ENCODE results near the gene TPST1. TPM values are rescaled to one million over a fixed set of nuclear protein-coding genes. Genes with fewer than 3 reads are reported as not detected.

The TPST1 gene
- total and polyA plus RNA-seq, 9 of the 15 experiments (the other 6 are each of a cell fraction or from before 2014, with no cell fraction given), result 0.15 to 2.2 (median 0.53) TPM

DNA sequence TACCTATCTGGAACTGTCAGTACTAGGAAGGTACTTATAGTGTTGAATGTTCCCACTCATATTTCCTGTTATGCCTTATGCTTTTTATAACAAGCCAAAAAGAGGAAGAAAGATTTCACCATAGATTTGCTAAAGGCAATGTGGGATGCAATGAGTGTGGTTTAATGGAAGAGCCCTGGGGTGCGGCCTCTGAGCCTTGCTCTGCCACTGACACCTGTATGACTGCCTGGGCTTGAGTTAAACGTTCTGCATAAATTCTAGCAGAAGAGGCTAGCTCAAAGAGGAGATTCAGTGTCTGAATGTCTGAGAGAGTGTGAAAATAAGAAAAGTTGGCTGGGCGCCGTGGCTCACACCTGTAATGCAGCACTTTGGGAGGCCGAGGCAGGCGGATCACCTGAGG lies 143.8 kb downstream of the TPST1 start:
- ChIA-PET CTCF (ENCODE audit: low intra/inter-chr PET ratio) (no interaction called here), POLR2A (interaction anchor here (1.1 to 1.2 kb wide), 2 partner anchors 20 to 478 kb away, joined by 3 to 5 read pairs; no protein-coding TSS in a partner anchor)
- Histone ChIP-seq H3K4me3 (no peak overlapping the region), H3K4me1 (replicated peaks in 1 of 2; ENCODE audit: control insufficient read depth in 2 of 2, insufficient read depth in 2 of 2, low read length in 2 of 2) (no peaks in the 10 kb centered on the region), H3K9me3 (replicated peaks; ENCODE audit: control insufficient read depth, insufficient read depth, low read depth, low read length) (no peaks in the 10 kb centered on the region), H3K27ac (ENCODE audit: extremely low read depth, low read depth, low read length) (no peak overlapping the region), H3K4me2 (ENCODE audit: insufficient read depth, low read length) (no peak overlapping the region), H3K27me3 (ENCODE audit: control insufficient read depth in 2 of 2, insufficient read depth in 2 of 2, low read length in 2 of 2) (peaks cover 16 to 31% of the 10 kb centered on the region in 2 experiments; a peak in 4 of 5 replicates), H2AFZ (ENCODE audit: low read depth, low read length) (no peak overlapping the region), H3K9ac (ENCODE audit: insufficient read depth in 1 of 2, low read depth in 2 of 2, low read length in 2 of 2) (no peak overlapping the region), H3K36me3 (ENCODE audit: control insufficient read depth, insufficient read depth, low read length) (no peaks in the 10 kb centered on the region), H3K9me1 (ENCODE audit: control insufficient read depth, insufficient read depth, low read length) (no peaks in the 10 kb centered on the region), H4K20me1 (replicated peaks; ENCODE audit: control insufficient read depth, insufficient read depth, low read length) (no peaks in the 10 kb centered on the region), H3K79me2 (ENCODE audit: control insufficient read depth, insufficient read depth, low read length) (no peaks in the 10 kb centered on the region)
- TF ChIP-seq TRIM24 (IDR thresholded peaks at IDR 0.05) (no peak), AFF1 (IDR thresholded peaks at IDR 0.05; ENCODE audit: low read depth in 1 of 2, partially characterized antibody in 2 of 2) (no peak), NR4A1 (CRISPR knock-in tag; IDR thresholded peaks at IDR 0.05) (no peak), NR4A1 (tag; IDR thresholded peaks at IDR 0.05) (no peak), RFX5 (IDR thresholded peaks at IDR 0.05; ENCODE audit: low read depth, low read length) (no peak), CBX3 (IDR thresholded peaks at IDR 0.05; ENCODE audit: borderline replicate concordance in 1 of 2, low read length in 2 of 2) (no peak), U2AF1 (optimal IDR thresholded peaks at IDR 0.05; ENCODE audit: low read depth, low read length) (no peak), NFRKB (IDR thresholded peaks at IDR 0.05; ENCODE audit: low read depth) (no peak), HNRNPH1 (optimal IDR thresholded peaks at IDR 0.05; ENCODE audit: low read depth, low read length) (no peak)
- no peak for FAIRE-seq
- no peak for ATAC-seq
- WGBS (ENCODE audit: insufficient coverage, low coverage, missing lambda C conversion rate), result 5% methylated on average over 6 of the region's 6 CpGs
- in situ Hi-C loops (cut with MboI), result no loop called here
- no TSS peak for BruUV-seq (replicated peaks)
- intact Hi-C loops (cut with micrococcal nuclease), result no loop called here
- no peak for DNase-seq (ENCODE audit: extremely low read depth in 1 of 4, low spot score in 3 of 4)

Measured in K562 (cell line).